HG03460 (cell line): ENCODE measurements around the gene IL17RE.
A peak's percentile ranks its signal among the peaks of the same experiment; 100 is the strongest.

ENCODE experiments used
- ATAC-seq: cut with Tn5 transposase; IDR thresholded peaks from one replicate; pipeline ENCODE4 v1.9.1; 2021; ENCODE audit not compliant: unreplicated experiment

Gene IL17RE

GRCh38 chr3:9951598-9951961, 48.9 kb downstream of the IL17RE start:
- peak; percentile 22 for ATAC-seq

DNA sequence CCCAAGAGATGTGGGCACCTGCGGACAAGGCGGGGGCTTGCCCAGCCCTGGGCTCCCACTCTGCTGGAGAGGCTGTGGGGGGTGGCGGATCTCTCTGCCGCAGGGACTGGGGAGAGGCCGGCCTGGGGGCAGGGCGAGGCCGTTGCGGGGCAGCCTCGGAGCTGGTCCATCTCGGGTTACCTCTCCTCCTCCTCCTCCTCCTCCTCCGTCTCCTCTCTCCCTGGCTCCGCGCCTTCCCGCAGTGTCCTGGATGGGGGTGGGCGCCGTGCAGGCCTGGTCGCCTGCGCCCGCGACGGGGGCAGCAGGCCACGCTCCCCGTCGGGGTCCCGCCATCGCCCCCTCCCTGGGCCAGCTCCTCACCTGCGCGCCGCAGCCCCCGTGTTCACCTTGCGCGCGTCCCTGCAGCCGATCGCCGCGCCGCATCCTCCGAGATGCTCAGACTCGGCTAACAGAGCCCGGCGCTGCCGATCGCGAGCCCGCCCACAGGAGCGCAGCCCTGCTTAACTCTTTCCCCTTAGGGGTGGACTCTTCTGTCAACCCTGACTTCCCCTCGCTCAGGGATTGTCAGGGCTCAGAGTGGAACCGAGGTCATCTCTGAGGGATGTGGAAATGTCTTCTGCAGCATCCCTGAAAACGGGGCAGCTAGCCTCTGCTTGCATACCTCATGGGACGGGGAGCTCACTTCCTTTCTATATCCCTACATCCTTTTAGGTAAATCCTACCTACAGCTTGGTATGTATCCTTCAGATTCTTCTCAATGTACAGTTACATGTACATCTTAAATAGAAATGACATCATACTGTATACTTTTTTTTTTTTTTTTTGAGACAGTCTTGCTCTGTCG, 49.5 kb downstream of the IL17RE start, which contains the start of gene PRRT3:
TSS of gene PRRT3 (minus strand) at position 447 of the 844 bp plus-strand sequence. CDS start 2,293 bp downstream, outside the sequence.
- ATAC-seq, result peak; percentile 73

GRCh38 chr3:9955067-9955502, 52.4 kb downstream of the IL17RE start:
- no peak for ATAC-seq

GRCh38 chr3:9955611-9956352, 53.1 kb downstream of the IL17RE start:
- ATAC-seq, result no peak

DNA sequence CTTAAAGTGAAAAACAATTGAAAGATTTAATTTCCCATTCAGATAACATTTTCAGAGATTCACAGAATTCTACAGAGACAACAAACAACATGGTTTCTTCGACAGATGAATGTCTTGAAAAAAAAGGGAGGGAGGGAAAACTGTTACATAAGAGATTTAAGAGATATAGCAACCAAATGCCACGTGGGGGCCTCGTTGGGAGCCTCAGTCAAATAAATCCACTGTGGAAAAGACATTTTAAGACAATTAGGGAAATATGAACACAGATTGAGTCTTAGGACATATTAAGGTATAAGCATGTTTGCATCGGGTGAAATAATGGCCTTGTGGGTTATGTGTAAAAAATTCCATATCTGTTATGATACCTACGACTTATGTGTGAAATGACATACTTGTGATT, 54.6 kb downstream of the IL17RE start:
- ATAC-seq, result no peak

DNA sequence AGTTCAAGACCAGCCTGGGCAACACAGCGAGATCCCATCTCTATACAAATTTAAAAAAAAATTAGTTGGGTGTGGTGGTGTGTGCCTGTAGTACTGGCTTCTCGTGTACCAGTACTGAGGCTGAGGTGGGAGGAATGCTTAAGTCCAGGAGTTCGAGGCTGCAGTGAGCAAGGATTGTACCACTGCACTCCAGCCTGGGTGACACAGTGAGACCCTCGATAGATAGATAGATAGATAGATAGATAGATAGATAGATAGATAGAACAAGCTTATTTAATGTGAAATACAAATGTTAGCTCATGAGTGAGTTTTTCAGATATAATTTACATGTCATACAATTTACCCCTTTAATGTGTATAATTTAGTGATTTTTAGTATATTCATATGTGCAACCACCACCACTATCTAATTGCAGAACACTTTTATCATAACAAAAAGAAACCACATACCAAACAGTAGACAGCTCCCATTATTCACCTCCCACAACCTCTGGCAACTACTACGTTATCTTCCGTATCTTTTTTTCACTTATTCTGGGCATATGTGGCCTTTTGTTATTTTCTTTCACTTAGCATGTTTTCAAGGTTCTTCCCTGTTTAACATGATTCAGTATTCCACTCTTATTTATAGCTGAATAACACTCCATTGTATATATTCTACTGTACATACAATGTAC, 62.7 kb downstream of the IL17RE start:
- no peak for ATAC-seq
